ENCODE measurements around the gene STK11.

GRCh38 chr19:1234051-1234954 is 28.7 kb downstream of the STK11 start:
- no peak for TF ChIP-seq EZH2 (IDR thresholded peaks at IDR 0.05; ENCODE audit: insufficient read depth, low read length)
- no peak for TF ChIP-seq CTCF (IDR thresholded peaks at IDR 0.05; ENCODE audit: insufficient read depth, low read depth, low read length)
